COR-L47 (cell line): Measurements from ENCODE around the gene RASSF8.

Source experiments
- DNase-seq: peaks from one replicate; lab custom pipeline; 2025; lab: John Stamatoyannopoulos, UW

RASSF8 gene

GRCh38 chr12:25962932-25963525 is 4.5 kb downstream of the RASSF8 start:
- no peak for DNase-seq

DNA sequence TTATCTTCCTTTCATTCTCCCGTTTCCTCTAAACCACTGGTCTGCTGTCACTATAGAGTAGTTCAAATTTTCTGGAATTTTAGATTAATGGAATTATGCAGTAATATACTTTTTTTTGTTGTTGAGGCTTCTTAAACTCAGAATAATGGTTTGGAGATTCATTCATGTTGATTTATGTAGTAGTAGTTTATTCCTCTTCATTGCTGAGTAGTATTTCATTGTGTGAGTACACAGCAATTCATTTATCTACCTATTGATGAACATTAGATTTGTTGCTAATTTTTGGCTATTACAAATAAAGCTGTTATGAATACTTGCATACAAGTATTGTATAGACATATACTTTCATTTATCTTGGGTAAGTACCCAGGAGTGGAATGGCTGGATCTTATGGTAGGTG is 7.2 kb downstream of the RASSF8 start:
- DNase-seq, result no peak

GRCh38 chr12:25970082-25970481 is 11.6 kb downstream of the RASSF8 start:
- no peak for DNase-seq

DNA sequence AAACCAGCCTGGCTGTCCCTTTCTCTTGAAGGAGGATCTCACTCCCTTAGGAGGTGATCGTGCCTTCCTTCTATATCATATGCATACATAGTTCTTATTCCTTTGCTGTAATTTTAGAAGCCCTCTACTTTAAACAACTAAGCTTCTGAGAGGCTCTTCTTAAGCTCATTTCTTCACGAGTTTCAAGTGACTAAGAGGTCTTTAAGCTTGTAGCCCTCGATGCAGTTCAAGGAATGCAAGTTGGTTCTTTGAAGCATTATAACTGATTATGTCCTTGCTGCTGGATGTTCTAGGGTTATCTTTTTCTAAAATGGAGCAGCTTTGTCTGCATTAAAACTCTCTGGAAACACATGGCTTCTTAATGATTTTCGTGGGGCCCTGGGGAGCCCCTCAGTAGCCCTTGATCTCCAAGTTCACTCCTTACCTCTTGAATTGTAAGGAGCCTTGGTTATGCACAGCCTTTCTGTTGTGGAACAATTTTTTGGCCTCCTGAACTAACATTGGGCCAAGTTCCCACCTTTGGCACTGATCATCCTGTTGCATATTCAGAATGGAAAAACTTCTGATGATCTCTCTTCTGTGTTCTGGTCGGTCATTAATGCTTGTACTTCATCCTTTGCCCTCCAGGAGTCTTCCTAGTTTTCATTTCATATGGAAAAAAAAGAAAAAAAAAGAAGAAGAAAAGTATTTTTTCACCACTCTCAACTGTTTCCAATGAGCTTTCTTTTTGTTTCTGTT is 12.6 kb downstream of the RASSF8 start:
- no peak for DNase-seq

- no peak for DNase-seq
These were observed 13.2 kb downstream of the RASSF8 start for GRCh38 chr12:25971654-25972041.

GRCh38 chr12:25972783-25973182 is 14.3 kb downstream of the RASSF8 start:
- no peak for DNase-seq

DNA sequence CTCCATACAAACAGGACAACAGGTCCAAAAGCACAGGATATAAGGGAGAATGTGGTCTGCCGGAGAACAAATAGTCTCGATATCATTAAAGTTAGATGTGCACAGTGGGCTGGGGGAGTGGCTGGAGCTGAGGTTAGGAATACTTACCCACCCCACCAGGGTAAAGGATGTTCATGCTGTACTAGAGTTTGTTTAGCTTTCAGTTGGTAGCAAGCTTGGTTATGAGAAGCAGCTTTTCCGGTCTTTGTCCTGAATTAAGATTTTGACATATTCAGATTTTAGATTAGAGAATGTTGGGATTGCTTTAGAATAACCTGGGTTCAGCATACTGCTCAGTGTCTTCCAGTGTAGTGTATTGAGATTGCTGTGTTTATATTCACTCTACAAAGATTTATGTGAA is 16.7 kb downstream of the RASSF8 start:
- DNase-seq, result no peak

DNA sequence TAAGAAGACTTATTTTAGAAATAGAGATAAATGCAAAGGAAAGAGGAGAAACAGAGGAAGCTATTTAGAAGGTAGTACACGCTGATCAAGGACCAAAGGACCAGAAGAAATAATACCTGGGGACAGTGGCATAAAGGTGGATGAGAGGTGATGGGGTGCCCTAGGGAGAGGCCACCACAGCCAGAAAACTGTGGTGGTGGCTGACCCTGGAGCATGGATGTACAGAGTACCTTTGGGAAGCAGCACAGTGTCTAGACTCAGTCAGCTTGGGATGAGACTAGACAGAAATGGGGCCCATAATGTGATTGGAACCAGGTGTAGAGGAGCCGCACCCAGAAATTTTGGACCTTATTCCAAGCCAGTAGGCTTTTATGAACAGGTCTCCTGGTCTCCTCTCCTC is 17.2 kb downstream of the RASSF8 start:
- DNase-seq, result no peak

GRCh38 chr12:25976289-25976688 is 17.8 kb downstream of the RASSF8 start:
- DNase-seq, result no peak

- DNase-seq, result no peak
These were observed 18.6 kb downstream of the RASSF8 start for GRCh38 chr12:25977047-25977446.

- DNase-seq, result no peak
These were observed 20.6 kb downstream of the RASSF8 start for GRCh38 chr12:25979059-25979458.

DNA sequence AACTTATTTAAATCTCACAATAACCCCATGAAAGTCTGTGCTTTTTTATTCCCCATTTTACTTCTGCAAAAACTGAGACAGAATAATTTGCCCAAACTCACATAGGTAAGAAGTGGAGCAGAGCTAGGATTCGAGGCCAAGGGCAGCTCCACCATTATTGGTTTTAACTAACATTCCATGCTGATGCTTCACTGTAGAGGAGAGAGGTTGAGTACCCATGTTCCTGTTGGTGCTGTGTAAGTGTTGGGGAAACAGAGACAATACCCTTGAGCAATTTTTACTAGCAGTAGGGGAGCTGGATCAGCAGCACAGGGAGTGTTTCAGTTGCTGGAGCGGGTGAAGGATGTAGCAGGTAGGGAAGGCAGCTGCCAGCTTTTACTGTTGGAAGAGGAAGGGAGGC is 21.1 kb downstream of the RASSF8 start:
- no peak for DNase-seq

DNA sequence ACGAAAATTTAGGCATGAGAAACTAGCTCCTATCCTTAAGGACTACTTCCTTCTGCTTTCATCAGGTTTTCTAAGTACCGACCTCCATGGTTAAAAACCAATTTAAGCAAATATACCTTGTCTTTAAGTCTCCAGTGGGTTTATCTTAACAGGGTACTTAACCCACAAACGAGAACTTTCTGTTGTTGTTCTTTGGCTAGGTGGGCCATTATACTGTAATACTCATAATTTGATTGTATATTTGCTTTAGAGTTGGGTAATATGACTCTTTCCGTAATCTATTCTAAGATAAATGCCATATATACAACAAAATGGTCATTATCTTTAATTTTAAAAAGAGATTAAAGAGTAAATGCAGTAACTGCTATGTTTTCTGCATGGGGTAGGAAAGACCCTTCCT is 21.6 kb downstream of the RASSF8 start:
- no peak for DNase-seq

GRCh38 chr12:25981597-25981996 is 23.1 kb downstream of the RASSF8 start:
- DNase-seq, result no peak

DNA sequence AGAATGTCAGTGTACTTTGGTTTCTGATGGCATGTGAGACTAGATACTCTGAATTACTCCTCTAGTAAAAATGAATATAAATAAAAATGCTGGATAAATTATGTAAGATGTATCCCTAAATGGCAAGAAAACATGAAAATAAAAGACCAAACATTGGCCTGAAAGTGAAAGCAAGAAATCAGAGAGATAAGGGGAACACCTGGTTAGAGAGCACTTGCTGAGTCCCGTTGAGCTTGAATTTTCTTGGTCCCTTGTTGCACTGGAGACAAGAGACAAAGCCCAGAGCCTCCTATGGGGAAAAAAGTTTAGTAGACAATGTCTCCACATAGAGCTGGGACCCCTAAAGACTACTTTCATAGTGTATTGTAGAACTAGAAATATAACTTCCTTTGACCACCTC is 23.9 kb downstream of the RASSF8 start:
- no peak for DNase-seq

- no peak for DNase-seq
These were observed 25.1 kb downstream of the RASSF8 start for GRCh38 chr12:25983625-25984024.

DNA sequence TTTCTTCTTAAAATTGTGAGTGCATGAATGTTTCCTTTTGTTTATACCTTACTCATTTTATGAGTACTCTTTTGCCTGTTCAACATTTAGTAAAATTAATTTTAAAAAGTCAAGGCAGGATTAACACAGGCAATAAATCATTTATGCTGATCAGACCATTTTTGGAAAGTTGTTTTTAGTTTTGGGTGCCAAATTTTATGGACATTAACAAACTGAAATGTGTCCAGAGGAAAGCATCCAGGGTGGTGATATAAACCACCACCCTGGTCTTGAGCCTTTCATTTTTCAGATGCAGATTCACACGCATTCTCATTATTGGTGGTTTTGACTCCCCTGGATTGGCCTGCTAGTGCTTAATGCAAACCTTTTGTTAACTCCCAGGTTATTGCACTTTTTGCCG is 26.3 kb downstream of the RASSF8 start:
- DNase-seq, result no peak

GRCh38 chr12:25985316-25986175 is 27.1 kb downstream of the RASSF8 start:
- no peak for DNase-seq

GRCh38 chr12:25986180-25986579 is 27.7 kb downstream of the RASSF8 start:
- DNase-seq, result no peak

DNA sequence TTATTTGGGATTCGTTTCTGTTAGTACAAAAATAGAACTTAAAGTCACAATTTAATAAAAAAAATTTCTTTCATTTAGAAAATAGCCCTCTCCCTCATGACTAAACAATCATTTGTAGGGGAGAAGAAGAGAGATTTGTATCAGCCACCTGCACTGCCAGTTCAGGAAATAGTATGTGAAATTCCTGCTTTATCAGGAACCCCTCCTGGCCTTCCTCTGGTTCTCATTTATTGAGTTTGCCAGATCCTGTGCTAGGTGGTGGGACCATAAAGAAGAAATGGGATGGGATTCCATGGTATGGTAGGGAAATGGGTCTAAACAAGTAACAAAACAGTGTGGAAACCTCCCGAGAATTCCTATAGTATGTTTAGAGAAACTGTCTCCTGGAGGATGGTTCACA is 30.0 kb downstream of the RASSF8 start:
- DNase-seq, result no peak

GRCh38 chr12:25990495-25990894 is 32.0 kb downstream of the RASSF8 start:
- no peak for DNase-seq

DNA sequence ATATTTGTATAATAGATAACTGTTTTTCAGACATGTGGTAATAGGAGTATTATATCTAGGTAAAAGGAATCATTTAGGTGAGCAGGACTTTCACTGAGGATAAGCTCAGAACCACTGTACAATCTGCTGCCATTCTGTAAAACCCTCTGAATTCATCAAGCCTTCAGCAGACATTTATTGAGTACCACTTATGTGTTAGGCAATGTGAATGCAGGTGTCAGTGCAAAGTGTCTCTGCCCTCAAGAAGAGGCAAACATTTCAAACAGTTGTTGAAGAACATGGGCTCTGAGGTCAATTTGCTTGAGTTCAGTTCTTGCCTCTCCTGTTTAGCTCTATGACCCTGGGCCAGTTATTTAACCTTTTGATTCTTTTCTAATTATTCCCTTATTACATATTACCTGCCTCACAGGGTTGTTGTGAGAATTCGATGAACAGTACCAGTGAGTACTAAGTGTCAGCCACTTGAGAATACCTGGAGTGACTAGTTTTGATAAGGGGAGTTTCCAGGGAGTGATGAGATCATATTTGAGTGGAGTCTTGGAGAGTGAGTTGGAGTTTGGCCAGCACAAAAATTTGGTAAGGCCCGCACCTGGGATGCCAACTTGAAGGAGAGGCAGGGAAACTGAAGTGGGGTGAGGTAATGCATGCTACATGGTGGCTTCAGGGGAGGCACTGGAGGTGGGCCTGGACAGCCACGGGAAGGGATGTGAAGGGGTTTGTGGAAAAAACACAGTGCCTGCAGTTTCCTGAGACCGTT is 33.7 kb downstream of the RASSF8 start:
- DNase-seq, result no peak
